ENCODE results near the gene TTC7B. TPM values are rescaled to one million over a fixed set of nuclear protein-coding genes. Genes with fewer than 3 reads are reported as not detected.

The TTC7B gene
- total and polyA plus RNA-seq, 10 of the 15 experiments (the other 5 are each of a cell fraction or from before 2014, with no cell fraction given), result under 0.01 to 1.1 (median 0.26) TPM; not detected in 2

DNA sequence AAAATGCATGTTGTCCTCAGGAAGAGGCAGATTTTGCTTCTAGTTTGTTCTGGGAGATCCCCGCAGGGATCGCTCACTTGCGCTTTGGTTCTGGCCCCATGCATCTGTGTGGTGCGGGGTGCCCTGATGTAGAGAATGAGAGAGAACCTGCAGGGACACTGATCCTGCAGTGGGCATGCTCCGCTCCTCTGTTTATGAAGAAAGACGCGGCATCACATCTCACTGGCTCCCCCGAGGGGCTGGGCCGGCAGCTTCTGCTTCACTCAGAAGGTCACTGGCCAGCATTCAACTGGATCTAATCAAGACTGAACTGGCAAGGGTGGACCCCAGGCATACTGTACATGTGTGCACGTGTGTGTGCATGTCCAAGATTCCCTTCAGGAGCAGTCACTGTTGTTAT, 255.2 kb downstream of the TTC7B start:
- Histone ChIP-seq H3K4me2 (ENCODE audit: control insufficient read depth, insufficient read depth) (no peak overlapping the region), H3K9ac (ENCODE audit: control insufficient read depth, insufficient read depth, low read length) (no peak overlapping the region), H3K9me3 (replicated peaks; ENCODE audit: control insufficient read depth, insufficient read depth, low read length) (no peaks in the 10 kb centered on the region), H3K27me3 (replicated peaks in 1 of 2; ENCODE audit: control insufficient read depth in 2 of 2, insufficient read depth in 2 of 2, low read length in 1 of 2) (peaks cover 1 to 3% of the 10 kb centered on the region in 2 experiments; a peak in 3 of 4 replicates), H3K79me2 (ENCODE audit: control insufficient read depth, insufficient read depth, low read length) (no peaks in the 10 kb centered on the region), H3K4me1 (ENCODE audit: control insufficient read depth, insufficient read depth, low read length) (no peaks in the 10 kb centered on the region), H4K20me1 (ENCODE audit: control insufficient read depth, insufficient read depth) (no peaks in the 10 kb centered on the region; the same call in 1 of the 2 replicates), H3K4me3 (no peak overlapping the region), H3K27ac (ENCODE audit: control insufficient read depth, insufficient read depth) (no peak overlapping the region), H3K36me3 (ENCODE audit: control insufficient read depth in 2 of 2, insufficient read depth in 2 of 2, low read length in 1 of 2) (no peaks in the 10 kb centered on the region), H2AFZ (ENCODE audit: control insufficient read depth, low read depth, low read length) (no peak overlapping the region)
- in situ Hi-C loops (cut with MboI) (no loop called here), intact Hi-C loops (cut with micrococcal nuclease; ENCODE audit: unreplicated experiment) (no loop called here)
- TF ChIP-seq, protein P1, sequence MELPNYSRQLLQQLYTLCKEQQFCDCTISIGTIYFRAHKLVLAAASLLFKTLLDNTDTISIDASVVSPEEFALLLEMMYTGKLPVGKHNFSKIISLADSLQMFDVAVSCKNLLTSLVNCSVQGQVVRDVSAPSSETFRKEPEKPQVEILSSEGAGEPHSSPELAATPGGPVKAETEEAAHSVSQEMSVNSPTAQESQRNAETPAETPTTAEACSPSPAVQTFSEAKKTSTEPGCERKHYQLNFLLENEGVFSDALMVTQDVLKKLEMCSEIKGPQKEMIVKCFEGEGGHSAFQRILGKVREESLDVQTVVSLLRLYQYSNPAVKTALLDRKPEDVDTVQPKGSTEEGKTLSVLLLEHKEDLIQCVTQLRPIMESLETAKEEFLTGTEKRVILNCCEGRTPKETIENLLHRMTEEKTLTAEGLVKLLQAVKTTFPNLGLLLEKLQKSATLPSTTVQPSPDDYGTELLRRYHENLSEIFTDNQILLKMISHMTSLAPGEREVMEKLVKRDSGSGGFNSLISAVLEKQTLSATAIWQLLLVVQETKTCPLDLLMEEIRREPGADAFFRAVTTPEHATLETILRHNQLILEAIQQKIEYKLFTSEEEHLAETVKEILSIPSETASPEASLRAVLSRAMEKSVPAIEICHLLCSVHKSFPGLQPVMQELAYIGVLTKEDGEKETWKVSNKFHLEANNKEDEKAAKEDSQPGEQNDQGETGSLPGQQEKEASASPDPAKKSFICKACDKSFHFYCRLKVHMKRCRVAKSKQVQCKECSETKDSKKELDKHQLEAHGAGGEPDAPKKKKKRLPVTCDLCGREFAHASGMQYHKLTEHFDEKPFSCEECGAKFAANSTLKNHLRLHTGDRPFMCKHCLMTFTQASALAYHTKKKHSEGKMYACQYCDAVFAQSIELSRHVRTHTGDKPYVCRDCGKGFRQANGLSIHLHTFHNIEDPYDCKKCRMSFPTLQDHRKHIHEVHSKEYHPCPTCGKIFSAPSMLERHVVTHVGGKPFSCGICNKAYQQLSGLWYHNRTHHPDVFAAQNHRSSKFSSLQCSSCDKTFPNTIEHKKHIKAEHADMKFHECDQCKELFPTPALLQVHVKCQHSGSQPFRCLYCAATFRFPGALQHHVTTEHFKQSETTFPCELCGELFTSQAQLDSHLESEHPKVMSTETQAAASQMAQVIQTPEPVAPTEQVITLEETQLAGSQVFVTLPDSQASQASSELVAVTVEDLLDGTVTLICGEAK (IDR thresholded peaks at IDR 0.05; ENCODE audit: borderline replicate concordance), result no peak
- TF ChIP-seq PAX5 (IDR thresholded peaks at IDR 0.05; ENCODE audit: borderline replicate concordance, low read depth, low read length), result no peak
- TF ChIP-seq MEF2B (IDR thresholded peaks at IDR 0.05; ENCODE audit: partially characterized antibody, poor library complexity, severe bottlenecking), result no peak
- TF ChIP-seq, protein P2, sequence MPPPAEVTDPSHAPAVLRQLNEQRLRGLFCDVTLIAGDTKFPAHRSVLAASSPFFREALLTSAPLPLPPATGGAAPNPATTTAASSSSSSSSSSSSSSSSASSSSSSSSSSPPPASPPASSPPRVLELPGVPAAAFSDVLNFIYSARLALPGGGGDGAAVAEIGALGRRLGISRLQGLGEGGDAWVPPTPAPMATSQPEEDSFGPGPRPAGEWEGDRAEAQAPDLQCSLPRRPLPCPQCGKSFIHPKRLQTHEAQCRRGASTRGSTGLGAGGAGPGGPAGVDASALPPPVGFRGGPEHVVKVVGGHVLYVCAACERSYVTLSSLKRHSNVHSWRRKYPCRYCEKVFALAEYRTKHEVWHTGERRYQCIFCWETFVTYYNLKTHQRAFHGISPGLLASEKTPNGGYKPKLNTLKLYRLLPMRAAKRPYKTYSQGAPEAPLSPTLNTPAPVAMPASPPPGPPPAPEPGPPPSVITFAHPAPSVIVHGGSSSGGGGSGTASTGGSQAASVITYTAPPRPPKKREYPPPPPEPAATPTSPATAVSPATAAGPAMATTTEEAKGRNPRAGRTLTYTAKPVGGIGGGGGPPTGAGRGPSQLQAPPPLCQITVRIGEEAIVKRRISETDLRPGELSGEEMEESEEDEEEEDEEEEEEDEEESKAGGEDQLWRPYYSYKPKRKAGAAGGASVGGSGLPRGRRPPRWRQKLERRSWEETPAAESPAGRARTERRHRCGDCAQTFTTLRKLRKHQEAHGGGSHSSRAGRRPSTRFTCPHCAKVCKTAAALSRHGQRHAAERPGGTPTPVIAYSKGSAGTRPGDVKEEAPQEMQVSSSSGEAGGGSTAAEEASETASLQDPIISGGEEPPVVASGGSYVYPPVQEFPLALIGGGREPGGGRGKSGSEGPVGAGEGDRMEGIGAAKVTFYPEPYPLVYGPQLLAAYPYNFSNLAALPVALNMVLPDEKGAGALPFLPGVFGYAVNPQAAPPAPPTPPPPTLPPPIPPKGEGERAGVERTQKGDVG (CRISPR knock-in tag; IDR thresholded peaks at IDR 0.05), result no peak
- WGBS (ENCODE audit: insufficient coverage, insufficient replicate concordance, low lambda C conversion rate, missing lambda C conversion rate), result 39% methylated on average over 10 of the region's 10 CpGs
- ChIA-PET RAD21 (ENCODE audit: unreplicated experiment) (no interaction called here), POLR2A (no interaction called here), CTCF (no interaction called here), SMC1A (ENCODE audit: uncharacterized antibody, unreplicated experiment) (no interaction called here)
- FAIRE-seq (no peak), ATAC-seq (no peak), DNase-seq (ENCODE audit: low read depth, low spot score) (no peak)
- no TSS peak for BruUV-seq (replicated peaks)
